Adipocyte (in vitro differentiated cells): ENCODE measurements around the gene SLC7A14.
A peak's percentile ranks its signal among the peaks of the same experiment; 100 is the strongest.

ENCODE experiments used
- DNase-seq: peaks from one replicate; pipeline ENCODE4 v3.0.0-alpha.2; 2015; ENCODE audit warnings: low read depth
- H3K27me3 ChIP-seq: replicated peaks from 2 replicates; pipeline ENCODE4 v1.7.0; 2013; ENCODE audit warnings: mild to moderate bottlenecking, low read length, moderate library complexity; ENCODE audit not compliant: control insufficient read depth, insufficient read depth
- H3K36me3 ChIP-seq: 2 replicates; pipeline ENCODE4 v1.7.0; 2013; ENCODE audit warnings: low read length, mild to moderate bottlenecking, moderate library complexity; ENCODE audit not compliant: control insufficient read depth, insufficient read depth, severe bottlenecking
- H3K4me1 ChIP-seq: 2 replicates; pipeline ENCODE4 v1.7.0; 2013; ENCODE audit warnings: mild to moderate bottlenecking, low read length, moderate library complexity; ENCODE audit not compliant: control insufficient read depth, insufficient read depth
- H3K4me3 ChIP-seq: 2 replicates; pipeline ENCODE4 v1.7.0; 2013; ENCODE audit warnings: mild to moderate bottlenecking, low read length, moderate library complexity
- H3K9ac ChIP-seq: 2 replicates; pipeline ENCODE4 v1.7.0; 2013; ENCODE audit warnings: mild to moderate bottlenecking, low read length, moderate library complexity
- H3K9me3 ChIP-seq: 2 replicates; pipeline ENCODE4 v1.7.0; 2013; ENCODE audit warnings: mild to moderate bottlenecking, low read length, moderate library complexity; ENCODE audit not compliant: control insufficient read depth

Gene SLC7A14

GRCh38 chr3:170531657-170532335 is 54.1 kb downstream of the SLC7A14 start:
- Histone ChIP-seq H3K9me3 (no peaks in the 10 kb centered on the region), H3K4me3 (peak overlapping the region; percentile 25)

GRCh38 chr3:170531054-170531453 is 54.8 kb downstream of the SLC7A14 start:
- Histone ChIP-seq H3K4me1 (peaks cover 17% of the 10 kb centered on the region), H3K27me3 (no peaks in the 10 kb centered on the region), H3K4me3 (peak overlapping the region; percentile 25), H3K9ac (peak overlapping the region; percentile 55), H3K36me3 (no peaks in the 10 kb centered on the region), H3K9me3 (no peaks in the 10 kb centered on the region)
- DNase-seq = no peak

More at GRCh38 chr3:170531657-170532335, 54.1 kb downstream of the SLC7A14 start:
- H3K27me3 ChIP-seq = no peaks in the 10 kb centered on the region
- H3K4me1 ChIP-seq = peaks cover 17% of the 10 kb centered on the region
- peak; percentile 16 for DNase-seq
- peak overlapping the region; percentile 55 for H3K9ac ChIP-seq
- no peaks in the 10 kb centered on the region for H3K36me3 ChIP-seq

GRCh38 chr3:170529912-170530311 is 56.0 kb downstream of the SLC7A14 start:
- Histone ChIP-seq H3K4me3 (no peak overlapping the region), H3K9me3 (no peaks in the 10 kb centered on the region), H3K36me3 (no peaks in the 10 kb centered on the region), H3K9ac (no peak overlapping the region), H3K27me3 (no peaks in the 10 kb centered on the region), H3K4me1 (peaks cover 17% of the 10 kb centered on the region)
- no peak for DNase-seq

GRCh38 chr3:170529346-170529745 is 56.5 kb downstream of the SLC7A14 start:
- no peaks in the 10 kb centered on the region for H3K27me3 ChIP-seq
- peaks cover 17% of the 10 kb centered on the region for H3K4me1 ChIP-seq
- H3K36me3 ChIP-seq = no peaks in the 10 kb centered on the region
- no peaks in the 10 kb centered on the region for H3K9me3 ChIP-seq
- H3K9ac ChIP-seq = no peak overlapping the region
- H3K4me3 ChIP-seq = no peak overlapping the region
- no peak for DNase-seq

GRCh38 chr3:170528726-170529125 is 57.1 kb downstream of the SLC7A14 start:
- Histone ChIP-seq H3K9me3 (no peaks in the 10 kb centered on the region), H3K4me3 (no peak overlapping the region), H3K9ac (no peak overlapping the region), H3K36me3 (no peaks in the 10 kb centered on the region), H3K27me3 (no peaks in the 10 kb centered on the region), H3K4me1 (peaks cover 19% of the 10 kb centered on the region)
- no peak for DNase-seq

GRCh38 chr3:170524073-170524472 is 61.8 kb downstream of the SLC7A14 start:
- H3K4me1 ChIP-seq = peaks cover 7% of the 10 kb centered on the region
- no peak for DNase-seq
- H3K9me3 ChIP-seq = no peaks in the 10 kb centered on the region
- H3K27me3 ChIP-seq = no peaks in the 10 kb centered on the region
- no peak overlapping the region for H3K9ac ChIP-seq
- no peaks in the 10 kb centered on the region for H3K36me3 ChIP-seq
- no peak overlapping the region for H3K4me3 ChIP-seq

GRCh38 chr3:170523248-170523647 is 62.6 kb downstream of the SLC7A14 start:
- Histone ChIP-seq H3K36me3 (no peaks in the 10 kb centered on the region), H3K4me3 (no peak overlapping the region), H3K27me3 (no peaks in the 10 kb centered on the region), H3K4me1 (peaks cover 7% of the 10 kb centered on the region), H3K9me3 (no peaks in the 10 kb centered on the region), H3K9ac (no peak overlapping the region)
- peak; percentile 40 for DNase-seq

- H3K9me3 ChIP-seq = no peaks in the 10 kb centered on the region
- no peaks in the 10 kb centered on the region for H3K36me3 ChIP-seq
- peaks cover 16% of the 10 kb centered on the region for H3K4me1 ChIP-seq
- no peak overlapping the region for H3K4me3 ChIP-seq
- H3K9ac ChIP-seq = no peak overlapping the region
- DNase-seq = no peak
- H3K27me3 ChIP-seq = no peaks in the 10 kb centered on the region
Observed at GRCh38 chr3:170522201-170522600, 63.7 kb downstream of the SLC7A14 start.

- no peaks in the 10 kb centered on the region for H3K9me3 ChIP-seq
- H3K9ac ChIP-seq = no peak overlapping the region
- peaks cover 16% of the 10 kb centered on the region for H3K4me1 ChIP-seq
- H3K4me3 ChIP-seq = no peak overlapping the region
- no peak for DNase-seq
- H3K27me3 ChIP-seq = no peaks in the 10 kb centered on the region
- H3K36me3 ChIP-seq = no peaks in the 10 kb centered on the region
Observed at GRCh38 chr3:170520996-170521395, 64.9 kb downstream of the SLC7A14 start.

- Histone ChIP-seq H3K9me3 (no peaks in the 10 kb centered on the region), H3K9ac (no peak overlapping the region), H3K27me3 (no peaks in the 10 kb centered on the region), H3K4me3 (no peak overlapping the region), H3K4me1 (peaks cover 9% of the 10 kb centered on the region), H3K36me3 (no peaks in the 10 kb centered on the region)
- peak; percentile 14 for DNase-seq
Observed at GRCh38 chr3:170517242-170517945, 68.5 kb downstream of the SLC7A14 start.

- H3K9me3 ChIP-seq = no peaks in the 10 kb centered on the region
- no peak overlapping the region for H3K4me3 ChIP-seq
- no peaks in the 10 kb centered on the region for H3K36me3 ChIP-seq
- H3K27me3 ChIP-seq = no peaks in the 10 kb centered on the region
- peaks cover 9% of the 10 kb centered on the region for H3K4me1 ChIP-seq
- DNase-seq = no peak
- no peak overlapping the region for H3K9ac ChIP-seq
Observed at GRCh38 chr3:170513642-170514041, 72.2 kb downstream of the SLC7A14 start.
